ENCODE measurements around the gene NTM.

NTM gene

GRCh38 chr11:131763193-131763890, 392.9 kb downstream of the NTM start:
- TF ChIP-seq CTCF (IDR thresholded peaks at IDR 0.05) (no peak), ZFX (IDR thresholded peaks at IDR 0.05; ENCODE audit: borderline replicate concordance) (no peak)
- H3K27ac ChIP-seq = no peak overlapping the region

GRCh38 chr11:131764126-131764525, 393.7 kb downstream of the NTM start:
- TF ChIP-seq CTCF (IDR thresholded peaks at IDR 0.05) = no peak
- TF ChIP-seq ZFX (IDR thresholded peaks at IDR 0.05; ENCODE audit: borderline replicate concordance) = no peak
- no peak overlapping the region for H3K27ac ChIP-seq

GRCh38 chr11:131764649-131765048, 394.2 kb downstream of the NTM start:
- H3K27ac ChIP-seq = no peak overlapping the region
- TF ChIP-seq CTCF (IDR thresholded peaks at IDR 0.05) (no peak), ZFX (IDR thresholded peaks at IDR 0.05; ENCODE audit: borderline replicate concordance) (no peak)

- no peak for TF ChIP-seq ZFX (IDR thresholded peaks at IDR 0.05; ENCODE audit: borderline replicate concordance)
- no peak for TF ChIP-seq CTCF (IDR thresholded peaks at IDR 0.05)
- no peak overlapping the region for H3K27ac ChIP-seq
These were observed 396.2 kb downstream of the NTM start for GRCh38 chr11:131766637-131767036.

- TF ChIP-seq ZFX (IDR thresholded peaks at IDR 0.05; ENCODE audit: borderline replicate concordance) (no peak), CTCF (IDR thresholded peaks at IDR 0.05) (no peak)
- H3K27ac ChIP-seq = no peak overlapping the region
These were observed 397.0 kb downstream of the NTM start for GRCh38 chr11:131767421-131767820.

- H3K27ac ChIP-seq = no peak overlapping the region
- TF ChIP-seq ZFX (IDR thresholded peaks at IDR 0.05; ENCODE audit: borderline replicate concordance) (no peak), CTCF (IDR thresholded peaks at IDR 0.05) (no peak)
These were observed 400.4 kb downstream of the NTM start for GRCh38 chr11:131770801-131771200.

- no peak overlapping the region for H3K27ac ChIP-seq
- TF ChIP-seq ZFX (IDR thresholded peaks at IDR 0.05; ENCODE audit: borderline replicate concordance) (no peak), CTCF (IDR thresholded peaks at IDR 0.05) (no peak)
These were observed 401.1 kb downstream of the NTM start for GRCh38 chr11:131771471-131771870.
